Loucy (cell line): ENCODE measurements around the gene STK39.

Experiments
- H2AFZ ChIP-seq: fragments of 200-600 bp; sonication (generic); 2 replicates; pipeline ENCODE4 v1.6.0; 2016; ENCODE audit warnings: antibody characterized with exemption, mild to moderate bottlenecking, low read length, moderate library complexity
- H3F3A ChIP-seq: fragments of 200-600 bp; 2 replicates; pipeline ENCODE4 v1.6.0; 2016; ENCODE audit warnings: antibody characterized with exemption, low read depth, mild to moderate bottlenecking
- H3K27me3 ChIP-seq: fragments of 200-600 bp; sonication (generic); 2 replicates; pipeline ENCODE4 v1.6.1; 2014; ENCODE audit warnings: low read length, mild to moderate bottlenecking; ENCODE audit not compliant: insufficient read depth, poor library complexity, severe bottlenecking
- H3K36me3 ChIP-seq: fragments of 200-600 bp; sonication (generic); 2 replicates; pipeline ENCODE4 v1.6.1; 2016; ENCODE audit warnings: low read length; ENCODE audit not compliant: insufficient read depth
- H3K4me1 ChIP-seq: fragments of 200-600 bp; sonication (generic); 2 replicates; pipeline ENCODE4 v1.5.1; 2014; ENCODE audit warnings: low read length, mild to moderate bottlenecking; ENCODE audit not compliant: insufficient read depth, poor library complexity, severe bottlenecking
- H3K4me2 ChIP-seq: fragments of 200-600 bp; sonication (generic); 2 replicates; pipeline ENCODE4 v1.6.0; 2014; ENCODE audit warnings: antibody characterized with exemption, low read length, low read depth, mild to moderate bottlenecking; ENCODE audit not compliant: poor library complexity, severe bottlenecking
- H3K4me3 ChIP-seq: fragments of 200-600 bp; sonication (generic); 2 replicates; pipeline ENCODE4 v1.5.1; 2014; ENCODE audit warnings: low read length, mild to moderate bottlenecking, mixed read lengths; ENCODE audit not compliant: poor library complexity, severe bottlenecking
- H3K79me2 ChIP-seq: fragments of 200-600 bp; sonication (generic); 2 replicates; pipeline ENCODE4 v1.6.1; 2014; ENCODE audit warnings: low read length; ENCODE audit not compliant: insufficient read depth
- H3K9ac ChIP-seq: fragments of 200-600 bp; sonication (generic); 2 replicates; pipeline ENCODE4 v1.6.0; 2014; ENCODE audit warnings: mild to moderate bottlenecking, low read depth, low read length, moderate library complexity; ENCODE audit not compliant: poor library complexity, severe bottlenecking
- H3K9me2 ChIP-seq: fragments of 200-600 bp; sonication (generic); replicated peaks from 2 replicates; pipeline ENCODE4 v1.6.1; 2016; ENCODE audit warnings: low read depth, low read length, mixed read lengths
- H3K9me3 ChIP-seq: fragments of 200-600 bp; sonication (generic); 2 replicates; pipeline ENCODE4 v1.6.1; 2014; ENCODE audit warnings: mild to moderate bottlenecking, antibody characterized with exemption, low read length, low read depth; ENCODE audit not compliant: insufficient read depth
- H4K20me1 ChIP-seq: fragments of 200-600 bp; sonication (generic); 2 replicates; pipeline ENCODE4 v1.6.0; 2014; ENCODE audit warnings: antibody characterized with exemption, low read length, mild to moderate bottlenecking; ENCODE audit not compliant: insufficient read depth, poor library complexity, severe bottlenecking
- CTCF ChIP-seq: fragments of 200-600 bp; sonication (generic); conservative IDR thresholded peaks from 2 replicates; pipeline ENCODE4 v1.5.1; 2014; ENCODE audit warnings: mild to moderate bottlenecking, antibody characterized with exemption, low read length
- EZH2phosphoT487 ChIP-seq: fragments of 200-600 bp; IDR thresholded peaks from 2 replicates; pipeline ENCODE4 v1.6.1; 2018; ENCODE audit warnings: antibody characterized with exemption, mild to moderate bottlenecking, moderate library complexity, borderline replicate concordance

The STK39 gene

GRCh38 chr2:167950571-167950970 lies 296.8 kb downstream of the STK39 start:
- Histone ChIP-seq H4K20me1 (no peaks in the 10 kb centered on the region), H3F3A (no peaks in the 10 kb centered on the region), H3K4me2 (no peak overlapping the region), H3K4me1 (no peaks in the 10 kb centered on the region), H3K79me2 (no peaks in the 10 kb centered on the region), H3K9ac (no peak overlapping the region), H3K36me3 (peaks cover 3% of the 10 kb centered on the region; the same call in 1 of the 2 replicates), H3K9me3 (no peaks in the 10 kb centered on the region), H2AFZ (no peak overlapping the region), H3K4me3 (no peak overlapping the region), H3K9me2 (no peaks in the 10 kb centered on the region), H3K27me3 (no peaks in the 10 kb centered on the region)
- TF ChIP-seq EZH2phosphoT487 (no peak), CTCF (no peak)

- no peaks in the 10 kb centered on the region for H3K9me3 ChIP-seq
Observed at GRCh38 chr2:167946441-167946841, 301.0 kb downstream of the STK39 start.

GRCh38 chr2:167945660-167946368 lies 301.6 kb downstream of the STK39 start:
- H4K20me1 ChIP-seq: no peaks in the 10 kb centered on the region
- no peak overlapping the region for H3K4me3 ChIP-seq
- H3K4me2 ChIP-seq: no peak overlapping the region
- no peaks in the 10 kb centered on the region for H3K36me3 ChIP-seq
- H3K4me1 ChIP-seq: no peaks in the 10 kb centered on the region
- no peaks in the 10 kb centered on the region for H3K9me2 ChIP-seq
- H3K27me3 ChIP-seq: no peaks in the 10 kb centered on the region
- H3F3A ChIP-seq: no peaks in the 10 kb centered on the region
- no peaks in the 10 kb centered on the region for H3K9me3 ChIP-seq
- H3K79me2 ChIP-seq: no peaks in the 10 kb centered on the region
- H2AFZ ChIP-seq: no peak overlapping the region
- no peak overlapping the region for H3K9ac ChIP-seq
- no peak for TF ChIP-seq EZH2phosphoT487
- TF ChIP-seq CTCF: no peak

More at GRCh38 chr2:167946441-167946841, 301.0 kb downstream of the STK39 start:
- H3K36me3 ChIP-seq: no peaks in the 10 kb centered on the region
- H3K9me2 ChIP-seq: no peaks in the 10 kb centered on the region
- no peak overlapping the region for H3K9ac ChIP-seq
- no peaks in the 10 kb centered on the region for H3K79me2 ChIP-seq
- H4K20me1 ChIP-seq: no peaks in the 10 kb centered on the region
- no peaks in the 10 kb centered on the region for H3K4me1 ChIP-seq
- no peak overlapping the region for H3K4me3 ChIP-seq
- H3K27me3 ChIP-seq: no peaks in the 10 kb centered on the region
- H3K4me2 ChIP-seq: no peak overlapping the region
- TF ChIP-seq CTCF (no peak), EZH2phosphoT487 (no peak)
- H3F3A ChIP-seq: no peaks in the 10 kb centered on the region
- no peak overlapping the region for H2AFZ ChIP-seq
